COR-L47 (cell line): ENCODE data around the gene SIAH1.
"Not testable (repeated sequence)": the region's sequence is repeated elsewhere in the genome, so short reads cannot be mapped to it uniquely, and the experiment has no call there.

Experiments
- DNase-seq: peaks from one replicate; lab custom pipeline; 2025; lab: John Stamatoyannopoulos, UW

The SIAH1 gene

GRCh38 chr16:48332978-48333377, 52.2 kb downstream of the SIAH1 start:
- no peak for DNase-seq

GRCh38 chr16:48330841-48331192, 54.4 kb downstream of the SIAH1 start:
- DNase-seq = no peak

- DNase-seq = no peak
Measured at GRCh38 chr16:48330189-48330840, 54.9 kb downstream of the SIAH1 start.

- no peak for DNase-seq
Measured at GRCh38 chr16:48329138-48329537, 56.1 kb downstream of the SIAH1 start.

- no peak for DNase-seq
Measured at GRCh38 chr16:48326915-48327314, 58.3 kb downstream of the SIAH1 start.

GRCh38 chr16:48323783-48324775, 61.1 kb downstream of the SIAH1 start:
- no peak for DNase-seq

- no peak for DNase-seq
Measured at GRCh38 chr16:48321317-48322036, 63.7 kb downstream of the SIAH1 start.

- DNase-seq = no peak
Measured at GRCh38 chr16:48318630-48319029, 66.6 kb downstream of the SIAH1 start.

GRCh38 chr16:48317614-48318315, 67.4 kb downstream of the SIAH1 start:
- no peak for DNase-seq

GRCh38 chr16:48317026-48317425, 68.2 kb downstream of the SIAH1 start:
- no peak for DNase-seq

- DNase-seq = not testable (repeated sequence)
Measured at GRCh38 chr16:48313905-48314304, 71.3 kb downstream of the SIAH1 start.

- DNase-seq = no peak
Measured at GRCh38 chr16:48310908-48311641, 74.1 kb downstream of the SIAH1 start.
